Liver (tissue), 9 donors: ENCODE measurements around the gene MCU. TPM values are rescaled to one million over a fixed set of nuclear protein-coding genes. Genes with fewer than 3 reads are reported as not detected.

ENCODE experiments used
- DNase-seq: peaks from one replicate; pipeline ENCODE4 v3.0.0-alpha.2; 2017; ENCODE audit warnings: low spot score
- H3K27ac ChIP-seq, 2 donors: one replicate each; pipeline ENCODE4 v1.7.0; 2013; ENCODE audit warnings: inconsistent platforms in 2 of 2, low read length in 2 of 2, control low read depth in 1 of 2, low read depth in 1 of 2, mild to moderate bottlenecking in 1 of 2
- H3K27me3 ChIP-seq, 4 donors: one replicate each; pipeline versions ENCODE4 v1.6.1 to v1.7.0; 2013; ENCODE audit warnings: low read length in 3 of 4, inconsistent platforms in 1 of 4, mild to moderate bottlenecking in 1 of 4, moderate library complexity in 1 of 4; ENCODE audit not compliant: control insufficient read depth in 4 of 4, insufficient read depth in 4 of 4
- H3K36me3 ChIP-seq, 4 donors: one replicate each; pipeline versions ENCODE4 v1.6.1 to v1.7.0; 2013; ENCODE audit warnings: low read length in 3 of 4, mild to moderate bottlenecking in 3 of 4, low read depth in 1 of 4, moderate library complexity in 1 of 4; ENCODE audit not compliant: control insufficient read depth in 4 of 4, insufficient read depth in 3 of 4
- H3K4me1 ChIP-seq, 4 donors: one replicate each; pipeline versions ENCODE4 v1.6.1 to v1.7.0; 2013; ENCODE audit warnings: low read length in 3 of 4, mild to moderate bottlenecking in 3 of 4, moderate library complexity in 1 of 4; ENCODE audit not compliant: control insufficient read depth in 4 of 4, insufficient read depth in 4 of 4
- H3K4me3 ChIP-seq, 3 donors: one replicate each; pipeline versions ENCODE4 v1.6.1 to v1.7.0; 2013; ENCODE audit warnings: low read length in 3 of 3, control low read depth in 1 of 3, low read depth in 1 of 3, mild to moderate bottlenecking in 1 of 3
- H3K9ac ChIP-seq, 2 donors: one replicate each; pipeline ENCODE4 v1.7.0; 2013; ENCODE audit warnings: low read length in 2 of 2, mild to moderate bottlenecking in 2 of 2, moderate library complexity in 2 of 2, control low read depth in 1 of 2, low read depth in 1 of 2
- H3K9me3 ChIP-seq, 4 donors: one replicate each; pipeline versions ENCODE4 v1.6.1 to v1.7.0; 2013; ENCODE audit warnings: low read length in 3 of 4; ENCODE audit not compliant: control insufficient read depth in 4 of 4
- CTCF ChIP-seq: fragments of 150-350 bp; IDR thresholded peaks from 2 replicates; pipeline ENCODE4 v1.5.1; 2017; ENCODE audit warnings: improper control_type of control experiment, low read depth, low read length; ENCODE audit not compliant: missing input control
- EGR1 ChIP-seq, 2 donors: IDR thresholded peaks; 2 replicates each; pipeline ENCODE4 v1.6.1; 2016 to 2018; ENCODE audit warnings: antibody characterized with exemption in 2 of 2, low read depth in 2 of 2
- FOXA1 ChIP-seq: IDR thresholded peaks from 2 replicates; pipeline ENCODE4 v1.6.1; 2016; ENCODE audit warnings: antibody characterized with exemption
- FOXA2 ChIP-seq: IDR thresholded peaks from 2 replicates; pipeline ENCODE4 v1.6.1; 2016; ENCODE audit warnings: antibody characterized with exemption
- GABPA ChIP-seq, 2 donors: IDR thresholded peaks in 1 of 2; conservative IDR thresholded peaks in 1 of 2; 2 replicates each; pipeline ENCODE4 v1.6.1; 2016; ENCODE audit warnings: antibody characterized with exemption in 2 of 2, mild to moderate bottlenecking in 1 of 2, moderate library complexity in 1 of 2
- HNF4A ChIP-seq, 2 donors: conservative IDR thresholded peaks; 2 replicates each; pipeline ENCODE4 v1.6.1; 2016; ENCODE audit warnings: antibody characterized with exemption in 2 of 2, mild to moderate bottlenecking in 2 of 2
- HNF4G ChIP-seq: IDR thresholded peaks from 2 replicates; pipeline ENCODE4 v1.6.1; 2016; ENCODE audit warnings: antibody characterized with exemption
- JUND ChIP-seq, 2 donors: IDR thresholded peaks; 2 replicates each; pipeline ENCODE4 v1.6.1; 2016; ENCODE audit warnings: antibody characterized with exemption in 2 of 2
- MAX ChIP-seq: IDR thresholded peaks from 2 replicates; pipeline ENCODE4 v1.6.1; 2016; ENCODE audit warnings: antibody characterized with exemption
- NR2F2 ChIP-seq: IDR thresholded peaks from 2 replicates; pipeline ENCODE4 v1.6.1; 2016; ENCODE audit warnings: antibody characterized with exemption
- RAD21 ChIP-seq, 2 donors: IDR thresholded peaks; 2 replicates each; pipeline ENCODE4 v1.6.1; 2016; ENCODE audit warnings: antibody characterized with exemption in 2 of 2, mild to moderate bottlenecking in 2 of 2
- RXRA ChIP-seq, 2 donors: IDR thresholded peaks; 2 replicates each; pipeline ENCODE4 v1.6.1; 2017 to 2018; ENCODE audit warnings: antibody characterized with exemption in 2 of 2, mild to moderate bottlenecking in 1 of 2
- TAF1 ChIP-seq: conservative IDR thresholded peaks from 2 replicates; pipeline ENCODE4 v1.6.1; 2016; ENCODE audit warnings: antibody characterized with exemption, mild to moderate bottlenecking
- YY1 ChIP-seq: IDR thresholded peaks from 2 replicates; pipeline ENCODE4 v1.6.1; 2016; ENCODE audit warnings: antibody characterized with exemption, mild to moderate bottlenecking
- WGBS: extraction: QIAGEN DNeasy Blood & Tissue Kit; methylation state at CpG from one replicate; pipeline ENCODE4 v1.1.7; 2013; 5-methylcytosine and 5-hydroxymethylcytosine counted together
- polyA plus RNA-seq, 2 donors: library from polyadenylated mRNA; stranded (reverse) in 1 of 2; unstranded in 1 of 2; fragments of 200-250 nt in 1 of 2; fragments of >200 nt in 1 of 2; fragmentation: Nextera tagmentation in 1 of 2; extraction: Ambion mirVana in 1 of 2; gene quantifications; one replicate each; pipeline versions ENCODE4 v1.2.1 to v1.2.3, GENCODE V29; 2013 to 2015
- total RNA-seq, 2 donors: library from RNA; depleted of rRNA; stranded (reverse); fragments of >200 nt; gene quantifications; one replicate each; pipeline ENCODE4 v1.2.3, GENCODE V29; 2014
- TF ChIP-seq, protein P1 (sequence below): IDR thresholded peaks from 2 replicates; pipeline ENCODE4 v1.6.1; 2016; ENCODE audit warnings: antibody characterized with exemption
- TF ChIP-seq, protein P2 (sequence below): IDR thresholded peaks from 2 replicates; pipeline ENCODE4 v1.6.1; 2016; ENCODE audit warnings: antibody characterized with exemption, mild to moderate bottlenecking
- donor health status: healthy.
- donor health status: healthy.
- donor health status: healthy.
- donor health status: healthy.
- donor health status: healthy.

Gene MCU
- total and polyA plus RNA-seq, 4 donors: 6.4 to 13.0 (median 8.8) TPM

GRCh38 chr10:72729528-72729927 is 37.6 kb downstream of the MCU start:
- Histone ChIP-seq H3K4me1 (no peaks in the 10 kb centered on the region), H3K9me3 (no peaks in the 10 kb centered on the region), H3K4me3 (no peak overlapping the region), H3K36me3 (no peaks in the 10 kb centered on the region), H3K9ac (no peak overlapping the region), H3K27me3 (no peaks in the 10 kb centered on the region), H3K27ac (no peak overlapping the region)
- WGBS: 72% methylated on average over 3 of the region's 3 CpGs
- DNase-seq: no peak
- TF ChIP-seq YY1 (no peak), FOXA1 (no peak), HNF4G (no peak), NR2F2 (no peak), RAD21 (IDR thresholded peaks at IDR 0.05) (no peak), JUND (IDR thresholded peaks at IDR 0.05) (no peak), HNF4A (conservative IDR thresholded peaks at IDR 0.05) (no peak), MAX (no peak), GABPA (IDR thresholded peaks at IDR 0.05 in 1 of 2, conservative IDR thresholded peaks at IDR 0.05 in 1 of 2) (no peak), CTCF (no peak), FOXA2 (no peak), RXRA (IDR thresholded peaks at IDR 0.05) (no peak), EGR1 (IDR thresholded peaks at IDR 0.05; ENCODE audit: low read depth in 2 of 2) (no peak)
- TF ChIP-seq, protein P1, sequence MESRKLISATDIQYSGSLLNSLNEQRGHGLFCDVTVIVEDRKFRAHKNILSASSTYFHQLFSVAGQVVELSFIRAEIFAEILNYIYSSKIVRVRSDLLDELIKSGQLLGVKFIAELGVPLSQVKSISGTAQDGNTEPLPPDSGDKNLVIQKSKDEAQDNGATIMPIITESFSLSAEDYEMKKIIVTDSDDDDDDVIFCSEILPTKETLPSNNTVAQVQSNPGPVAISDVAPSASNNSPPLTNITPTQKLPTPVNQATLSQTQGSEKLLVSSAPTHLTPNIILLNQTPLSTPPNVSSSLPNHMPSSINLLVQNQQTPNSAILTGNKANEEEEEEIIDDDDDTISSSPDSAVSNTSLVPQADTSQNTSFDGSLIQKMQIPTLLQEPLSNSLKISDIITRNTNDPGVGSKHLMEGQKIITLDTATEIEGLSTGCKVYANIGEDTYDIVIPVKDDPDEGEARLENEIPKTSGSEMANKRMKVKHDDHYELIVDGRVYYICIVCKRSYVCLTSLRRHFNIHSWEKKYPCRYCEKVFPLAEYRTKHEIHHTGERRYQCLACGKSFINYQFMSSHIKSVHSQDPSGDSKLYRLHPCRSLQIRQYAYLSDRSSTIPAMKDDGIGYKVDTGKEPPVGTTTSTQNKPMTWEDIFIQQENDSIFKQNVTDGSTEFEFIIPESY: no peak
- TF ChIP-seq, protein P2, sequence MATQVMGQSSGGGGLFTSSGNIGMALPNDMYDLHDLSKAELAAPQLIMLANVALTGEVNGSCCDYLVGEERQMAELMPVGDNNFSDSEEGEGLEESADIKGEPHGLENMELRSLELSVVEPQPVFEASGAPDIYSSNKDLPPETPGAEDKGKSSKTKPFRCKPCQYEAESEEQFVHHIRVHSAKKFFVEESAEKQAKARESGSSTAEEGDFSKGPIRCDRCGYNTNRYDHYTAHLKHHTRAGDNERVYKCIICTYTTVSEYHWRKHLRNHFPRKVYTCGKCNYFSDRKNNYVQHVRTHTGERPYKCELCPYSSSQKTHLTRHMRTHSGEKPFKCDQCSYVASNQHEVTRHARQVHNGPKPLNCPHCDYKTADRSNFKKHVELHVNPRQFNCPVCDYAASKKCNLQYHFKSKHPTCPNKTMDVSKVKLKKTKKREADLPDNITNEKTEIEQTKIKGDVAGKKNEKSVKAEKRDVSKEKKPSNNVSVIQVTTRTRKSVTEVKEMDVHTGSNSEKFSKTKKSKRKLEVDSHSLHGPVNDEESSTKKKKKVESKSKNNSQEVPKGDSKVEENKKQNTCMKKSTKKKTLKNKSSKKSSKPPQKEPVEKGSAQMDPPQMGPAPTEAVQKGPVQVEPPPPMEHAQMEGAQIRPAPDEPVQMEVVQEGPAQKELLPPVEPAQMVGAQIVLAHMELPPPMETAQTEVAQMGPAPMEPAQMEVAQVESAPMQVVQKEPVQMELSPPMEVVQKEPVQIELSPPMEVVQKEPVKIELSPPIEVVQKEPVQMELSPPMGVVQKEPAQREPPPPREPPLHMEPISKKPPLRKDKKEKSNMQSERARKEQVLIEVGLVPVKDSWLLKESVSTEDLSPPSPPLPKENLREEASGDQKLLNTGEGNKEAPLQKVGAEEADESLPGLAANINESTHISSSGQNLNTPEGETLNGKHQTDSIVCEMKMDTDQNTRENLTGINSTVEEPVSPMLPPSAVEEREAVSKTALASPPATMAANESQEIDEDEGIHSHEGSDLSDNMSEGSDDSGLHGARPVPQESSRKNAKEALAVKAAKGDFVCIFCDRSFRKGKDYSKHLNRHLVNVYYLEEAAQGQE: no peak

DNA sequence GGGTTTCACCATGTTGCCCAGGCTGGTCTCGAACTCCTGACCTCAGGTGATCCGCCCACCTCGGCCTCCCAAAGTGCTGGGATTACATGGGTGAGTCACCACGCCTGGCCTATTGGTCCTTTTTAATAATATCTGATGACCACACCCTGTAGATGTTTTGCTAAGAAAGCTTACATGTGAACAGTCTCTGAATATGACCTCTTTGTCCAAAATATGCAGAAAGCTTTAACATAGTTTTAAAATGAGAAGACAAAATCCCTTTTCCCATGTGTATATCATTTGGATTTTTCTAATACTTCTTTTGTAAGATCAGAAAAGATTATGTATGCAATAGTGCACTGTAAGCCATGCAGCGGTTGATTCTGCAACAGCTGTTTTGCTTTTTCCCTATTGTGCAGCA is 38.5 kb downstream of the MCU start:
- H3K9me3 ChIP-seq: no peaks in the 10 kb centered on the region
- no peak for DNase-seq
- H3K4me3 ChIP-seq: no peak overlapping the region
- H3K4me1 ChIP-seq: no peaks in the 10 kb centered on the region
- WGBS: 95% methylated on average over 5 of the region's 5 CpGs
- no peak overlapping the region for H3K9ac ChIP-seq
- no peaks in the 10 kb centered on the region for H3K27me3 ChIP-seq
- TF ChIP-seq TAF1 (no peak), HNF4A (conservative IDR thresholded peaks at IDR 0.05) (no peak)
- no peaks in the 10 kb centered on the region for H3K36me3 ChIP-seq
- no peak overlapping the region for H3K27ac ChIP-seq
